CD8-positive, alpha-beta memory T cell (primary cell): ENCODE data around the gene PRAC2. TPM values are rescaled to one million over a fixed set of nuclear protein-coding genes. Genes with fewer than 3 reads are reported as not detected.

Experiments used
- CTCF ChIA-PET: fragments of 350-600 bp; sonication (Branson Sonifier 250); formaldehyde crosslinking; loops from one replicate; lab custom pipeline; 2021; ENCODE audit warnings: antibody characterized with exemption; lab: Charles Lee
- POLR2A ChIA-PET: fragments of 350-600 bp; sonication (Branson Sonifier 250); formaldehyde crosslinking; loops from one replicate; lab custom pipeline; 2021; ENCODE audit warnings: antibody characterized with exemption; lab: Charles Lee
- DNase-seq, 5 donors: peaks; one replicate each; pipeline versions ENCODE4 v3.0.0 to v3.0.0-alpha.2; 2020 to 2022; ENCODE audit warnings: mixed read lengths in 1 of 5
- H3K27ac ChIP-seq: one replicate; pipeline ENCODE4 v1.7.0; 2013; ENCODE audit warnings: low read depth, mild to moderate bottlenecking, low read length, moderate library complexity
- H3K27me3 ChIP-seq: 2 replicates; pipeline ENCODE4 v1.7.0; 2013; ENCODE audit warnings: low read length, mild to moderate bottlenecking; ENCODE audit not compliant: insufficient read depth, poor library complexity, severe bottlenecking
- H3K36me3 ChIP-seq: 2 replicates; pipeline ENCODE4 v1.7.0; 2013; ENCODE audit warnings: mild to moderate bottlenecking, low read length, moderate library complexity; ENCODE audit not compliant: insufficient read depth
- H3K4me1 ChIP-seq: 2 replicates; pipeline ENCODE4 v1.7.0; 2013; ENCODE audit warnings: mild to moderate bottlenecking, low read length, moderate library complexity; ENCODE audit not compliant: insufficient read depth
- H3K4me3 ChIP-seq: 2 replicates; pipeline ENCODE4 v1.7.0; 2013; ENCODE audit warnings: mild to moderate bottlenecking, low read length
- H3K9me3 ChIP-seq: 2 replicates; pipeline ENCODE4 v1.7.0; 2013; ENCODE audit warnings: mild to moderate bottlenecking, low read length
- H3K27ac Mint-ChIP-seq, 8 donors: one replicate each; pipeline ENCODE4 v1.8.0; 2020 to 2021; ENCODE audit warnings: mixed read lengths in 8 of 8, mild to moderate bottlenecking in 6 of 8, inconsistent platforms in 3 of 8, moderate library complexity in 3 of 8
- H3K27me3 Mint-ChIP-seq, 2 donors: one replicate each; pipeline ENCODE4 v1.8.0; 2020 to 2021; ENCODE audit warnings: mixed read lengths in 2 of 2, mild to moderate bottlenecking in 1 of 2, moderate library complexity in 1 of 2
- H3K36me3 Mint-ChIP-seq, 3 donors: one replicate each; pipeline ENCODE4 v1.8.0; 2020 to 2021; ENCODE audit warnings: mixed read lengths in 3 of 3, inconsistent platforms in 1 of 3, mild to moderate bottlenecking in 1 of 3
- H3K4me1 Mint-ChIP-seq, 3 donors: one replicate each; pipeline ENCODE4 v1.8.0; 2020 to 2021; ENCODE audit warnings: mixed read lengths in 3 of 3, inconsistent platforms in 1 of 3, mild to moderate bottlenecking in 1 of 3
- H3K4me3 Mint-ChIP-seq, 7 donors: one replicate each; pipeline ENCODE4 v1.8.0; 2020 to 2021; ENCODE audit warnings: mixed read lengths in 7 of 7, mild to moderate bottlenecking in 6 of 7, moderate library complexity in 4 of 7, inconsistent platforms in 2 of 7
- H3K9me3 Mint-ChIP-seq, 5 donors: one replicate each; pipeline ENCODE4 v1.8.0; 2020 to 2022; ENCODE audit warnings: mixed read lengths in 5 of 5, mild to moderate bottlenecking in 3 of 5, moderate library complexity in 2 of 5, inconsistent platforms in 1 of 5
- polyA plus RNA-seq: library from polyadenylated mRNA; unstranded; fragments of 300-500 nt; fragmentation: Illumina TruSeq; gene quantifications from one replicate; pipeline ENCODE4 v1.2.3, GENCODE V29; 2021
- total RNA-seq, 2 experiments: library from RNA; stranded (reverse); gene quantifications; one replicate each; pipeline ENCODE4 v1.2.3, GENCODE V29; 2021

The PRAC2 gene
- total and polyA plus RNA-seq, 3 experiments from 2014 or later = not detected

DNA sequence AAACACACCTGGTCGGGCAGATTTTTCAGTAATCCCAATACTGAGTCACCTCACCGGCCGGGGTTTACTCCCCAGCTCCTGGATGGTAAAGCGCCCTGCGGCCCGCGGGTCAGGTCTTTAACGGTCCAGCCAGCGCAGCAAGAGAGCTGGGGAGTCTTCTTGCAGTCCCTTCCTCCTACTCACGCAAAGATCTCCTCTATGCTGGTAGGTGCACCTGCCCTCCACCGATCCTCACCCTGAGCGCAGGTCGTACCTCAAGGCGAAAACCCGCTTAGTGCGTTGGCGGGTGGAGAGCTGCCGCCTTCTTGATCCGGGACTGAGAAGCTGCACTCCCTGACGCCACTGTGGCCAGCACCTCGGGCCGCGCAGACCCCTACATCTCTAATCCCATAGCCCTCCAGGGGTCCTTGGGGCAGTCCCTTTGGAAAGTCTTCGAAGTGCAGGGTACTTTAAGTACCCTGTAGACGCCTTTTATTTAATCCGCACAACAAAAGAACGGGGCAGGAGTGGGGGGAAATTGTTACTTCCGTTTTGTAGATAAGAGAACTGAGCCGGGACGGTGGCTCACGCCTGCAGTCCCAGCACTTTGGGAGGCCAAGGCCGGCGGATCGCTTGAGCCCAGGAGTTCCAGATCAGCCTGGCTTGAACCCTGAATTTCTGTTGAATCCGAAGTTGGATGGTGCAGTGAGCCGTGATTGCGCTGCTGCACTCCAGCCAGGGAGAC, 16.0 kb downstream of the PRAC2 start:
- CTCF ChIA-PET = interaction anchor here (3.3 kb wide), 1 partner anchor 15 kb away, joined by 15 read pairs; the partner anchor contains the start of gene PRAC2
- peaks cover 86 to 92% of the 10 kb centered on the region in 2 donors for H3K27me3 Mint-ChIP-seq
- H3K4me1 Mint-ChIP-seq = peaks cover 6 to 13% (median 7%) of the 10 kb centered on the region in 3 donors
- peak overlapping the region in 1 of 8 donors; percentile 23 for H3K27ac Mint-ChIP-seq
- no peak for DNase-seq
- H3K27me3 ChIP-seq = peaks cover 70% of the 10 kb centered on the region
- H3K27ac ChIP-seq = no peak overlapping the region
- peak overlapping the region in 5 of 7 donors; percentile 50 to 80 (median 62) for H3K4me3 Mint-ChIP-seq
- no peaks in the 10 kb centered on the region for H3K9me3 ChIP-seq
- peaks cover 0 to 2% (median 0%) of the 10 kb centered on the region in 5 donors for H3K9me3 Mint-ChIP-seq
- no peaks in the 10 kb centered on the region for H3K4me1 ChIP-seq
- H3K36me3 ChIP-seq = no peaks in the 10 kb centered on the region
- H3K4me3 ChIP-seq = no peak overlapping the region
- H3K36me3 Mint-ChIP-seq = no peaks in the 10 kb centered on the region
- POLR2A ChIA-PET = no interaction called here

DNA sequence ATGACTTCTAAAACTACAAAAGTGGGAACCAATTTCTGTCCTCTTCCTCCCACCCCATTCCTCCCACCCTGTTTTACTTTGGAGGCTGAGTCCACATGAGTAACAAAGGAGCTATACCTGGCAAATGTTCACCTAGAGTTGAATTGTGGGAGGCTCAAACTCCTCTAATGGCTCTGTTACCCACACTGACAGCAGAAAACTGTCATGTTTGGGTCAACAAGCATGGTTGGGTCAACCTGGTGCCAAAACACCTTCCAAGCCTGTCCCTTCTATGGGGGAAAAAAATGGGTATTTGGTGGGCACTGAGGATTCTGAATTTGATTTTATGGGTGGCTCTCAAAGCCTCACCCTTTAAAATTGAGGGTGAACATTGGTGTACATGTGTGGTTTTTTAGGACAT, 17.6 kb downstream of the PRAC2 start:
- H3K4me3 Mint-ChIP-seq = no peak overlapping the region
- no peak for DNase-seq
- no peaks in the 10 kb centered on the region for H3K36me3 Mint-ChIP-seq
- H3K9me3 Mint-ChIP-seq = peaks cover 0 to 2% (median 1%) of the 10 kb centered on the region in 5 donors
- ChIA-PET CTCF (no interaction called here), POLR2A (no interaction called here)
- Histone ChIP-seq H3K27me3 (peaks cover 68% of the 10 kb centered on the region), H3K9me3 (no peaks in the 10 kb centered on the region), H3K36me3 (no peaks in the 10 kb centered on the region), H3K4me3 (no peak overlapping the region), H3K4me1 (no peaks in the 10 kb centered on the region), H3K27ac (no peak overlapping the region)
- H3K27me3 Mint-ChIP-seq = peaks cover 87 to 92% of the 10 kb centered on the region in 2 donors
- no peak overlapping the region for H3K27ac Mint-ChIP-seq
- H3K4me1 Mint-ChIP-seq = peaks cover 6 to 10% (median 8%) of the 10 kb centered on the region in 3 donors

GRCh38 chr17:48745381-48746275, 22.6 kb downstream of the PRAC2 start:
- Histone ChIP-seq H3K27me3 (peaks cover 85% of the 10 kb centered on the region), H3K4me3 (no peak overlapping the region), H3K36me3 (no peaks in the 10 kb centered on the region), H3K9me3 (no peaks in the 10 kb centered on the region), H3K27ac (no peak overlapping the region), H3K4me1 (no peaks in the 10 kb centered on the region)
- H3K4me1 Mint-ChIP-seq = peaks cover 12% of the 10 kb centered on the region in 3 donors
- H3K36me3 Mint-ChIP-seq = no peaks in the 10 kb centered on the region
- H3K27me3 Mint-ChIP-seq = peaks cover 83 to 91% of the 10 kb centered on the region in 2 donors
- ChIA-PET POLR2A (interaction anchor here (0.6 to 0.8 kb wide), 2 partner anchors 22 to 27 kb away, joined by 3 to 8 read pairs; no protein-coding TSS in a partner anchor), CTCF (interaction anchor here (0.9 to 1.0 kb wide), 2 partner anchors 26 to 28 kb away, joined by 3 to 4 read pairs; no protein-coding TSS in a partner anchor)
- H3K9me3 Mint-ChIP-seq = peaks cover 1 to 9% (median 6%) of the 10 kb centered on the region in 5 donors
- DNase-seq = no peak
- H3K27ac Mint-ChIP-seq = peak overlapping the region in 2 of 8 donors; percentile 11 to 76
- H3K4me3 Mint-ChIP-seq = peak overlapping the region in 2 of 7 donors; percentile 2 to 69

GRCh38 chr17:48746916-48747444, 24.0 kb downstream of the PRAC2 start:
- peaks cover 1 to 7% (median 6%) of the 10 kb centered on the region in 5 donors for H3K9me3 Mint-ChIP-seq
- H3K4me3 ChIP-seq = no peak overlapping the region
- peak overlapping the region in 1 of 8 donors; percentile 76 for H3K27ac Mint-ChIP-seq
- H3K27me3 Mint-ChIP-seq = peaks cover 84 to 92% of the 10 kb centered on the region in 2 donors
- no peaks in the 10 kb centered on the region for H3K36me3 Mint-ChIP-seq
- H3K27ac ChIP-seq = no peak overlapping the region
- no peaks in the 10 kb centered on the region for H3K9me3 ChIP-seq
- no peaks in the 10 kb centered on the region for H3K36me3 ChIP-seq
- no peak for DNase-seq
- H3K4me3 Mint-ChIP-seq = peak overlapping the region in 5 of 7 donors; percentile 17 to 69 (median 35)
- ChIA-PET CTCF (interaction anchor here (2.4 kb wide), 1 partner anchor 22 kb away, joined by 8 read pairs; no protein-coding TSS in a partner anchor), POLR2A (no interaction called here)
- H3K4me1 ChIP-seq = no peaks in the 10 kb centered on the region
- H3K27me3 ChIP-seq = peaks cover 93% of the 10 kb centered on the region
- peaks cover 12 to 16% (median 12%) of the 10 kb centered on the region in 3 donors for H3K4me1 Mint-ChIP-seq

- Mint-ChIP-seq H3K27ac (peak overlapping the region in 1 of 8 donors; percentile 32), H3K4me1 (peaks cover 12 to 16% (median 14%) of the 10 kb centered on the region in 3 donors), H3K27me3 (peaks cover 84 to 92% of the 10 kb centered on the region in 2 donors), H3K9me3 (peaks cover 1 to 7% (median 6%) of the 10 kb centered on the region in 5 donors), H3K36me3 (no peaks in the 10 kb centered on the region), H3K4me3 (peak overlapping the region in 1 of 7 donors; percentile 74)
- no peak overlapping the region for H3K4me3 ChIP-seq
- no peaks in the 10 kb centered on the region for H3K4me1 ChIP-seq
- no peak overlapping the region for H3K27ac ChIP-seq
- ChIA-PET CTCF (interaction anchor here (2.4 kb wide), 1 partner anchor 23 kb away, joined by 8 read pairs; no protein-coding TSS in a partner anchor), POLR2A (no interaction called here)
- H3K9me3 ChIP-seq = no peaks in the 10 kb centered on the region
- no peaks in the 10 kb centered on the region for H3K36me3 ChIP-seq
- peaks cover 93% of the 10 kb centered on the region for H3K27me3 ChIP-seq
- DNase-seq = no peak
Measured at GRCh38 chr17:48747445-48748363, 24.7 kb downstream of the PRAC2 start.

DNA sequence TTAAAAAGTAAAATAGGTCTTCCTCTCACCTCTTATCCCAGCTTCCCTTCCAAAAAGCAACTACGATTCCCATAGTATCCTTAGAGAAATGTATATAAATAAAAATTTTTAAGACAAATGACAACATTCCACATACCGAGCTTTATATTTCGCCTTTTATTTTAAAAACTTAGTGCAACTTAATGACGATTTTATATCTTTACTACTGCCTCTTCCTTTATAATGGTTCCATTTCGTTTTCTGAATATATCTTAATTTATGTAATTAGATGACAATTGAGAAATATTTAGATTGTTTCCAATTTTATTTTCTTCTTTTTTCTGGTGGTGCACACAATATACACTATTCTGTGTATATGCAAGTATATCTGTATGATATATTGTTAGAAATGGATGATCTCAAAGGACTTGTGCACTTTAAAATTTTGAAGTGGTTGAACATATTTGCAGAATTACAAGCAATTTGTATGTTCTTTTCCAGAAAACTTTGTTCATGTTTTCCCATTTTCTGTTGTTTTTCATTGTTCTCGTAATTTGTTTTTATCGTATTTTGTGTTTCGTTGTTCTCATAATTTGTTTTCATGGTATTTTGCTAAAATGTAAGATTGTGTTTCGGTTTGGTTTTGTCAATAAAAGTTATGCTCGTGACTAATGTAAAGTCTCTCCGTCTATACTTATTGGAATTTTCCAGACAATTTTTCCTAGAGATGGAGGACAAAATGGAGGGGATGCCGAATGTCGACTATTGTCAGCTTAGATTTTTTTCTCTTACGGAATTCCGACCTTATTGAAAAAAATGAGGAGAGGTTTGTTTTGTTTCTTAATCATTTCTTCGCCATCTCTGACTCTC, 26.0 kb downstream of the PRAC2 start:
- no peaks in the 10 kb centered on the region for H3K9me3 ChIP-seq
- Mint-ChIP-seq H3K36me3 (no peaks in the 10 kb centered on the region), H3K27me3 (peaks cover 88 to 93% of the 10 kb centered on the region in 2 donors), H3K4me3 (peak overlapping the region in 1 of 7 donors; percentile 56), H3K4me1 (peaks cover 20 to 26% (median 22%) of the 10 kb centered on the region in 3 donors), H3K27ac (peak overlapping the region in 1 of 8 donors; percentile 28), H3K9me3 (peaks cover 1 to 7% (median 6%) of the 10 kb centered on the region in 5 donors)
- no peaks in the 10 kb centered on the region for H3K4me1 ChIP-seq
- H3K4me3 ChIP-seq = no peak overlapping the region
- ChIA-PET CTCF (interaction anchor here (2.4 kb wide), 1 partner anchor 24 kb away, joined by 8 read pairs; no protein-coding TSS in a partner anchor), POLR2A (no interaction called here)
- H3K27me3 ChIP-seq = peaks cover 97% of the 10 kb centered on the region
- H3K36me3 ChIP-seq = no peaks in the 10 kb centered on the region
- no peak for DNase-seq
- H3K27ac ChIP-seq = no peak overlapping the region
